ENCODE data around the gene SIDT2. TPM values are rescaled to one million over a fixed set of nuclear protein-coding genes. Genes with fewer than 3 reads are reported as not detected.

SIDT2 gene
- total RNA-seq, 2 donors from 2014 or later, result 42.0 to 88.7 TPM

DNA sequence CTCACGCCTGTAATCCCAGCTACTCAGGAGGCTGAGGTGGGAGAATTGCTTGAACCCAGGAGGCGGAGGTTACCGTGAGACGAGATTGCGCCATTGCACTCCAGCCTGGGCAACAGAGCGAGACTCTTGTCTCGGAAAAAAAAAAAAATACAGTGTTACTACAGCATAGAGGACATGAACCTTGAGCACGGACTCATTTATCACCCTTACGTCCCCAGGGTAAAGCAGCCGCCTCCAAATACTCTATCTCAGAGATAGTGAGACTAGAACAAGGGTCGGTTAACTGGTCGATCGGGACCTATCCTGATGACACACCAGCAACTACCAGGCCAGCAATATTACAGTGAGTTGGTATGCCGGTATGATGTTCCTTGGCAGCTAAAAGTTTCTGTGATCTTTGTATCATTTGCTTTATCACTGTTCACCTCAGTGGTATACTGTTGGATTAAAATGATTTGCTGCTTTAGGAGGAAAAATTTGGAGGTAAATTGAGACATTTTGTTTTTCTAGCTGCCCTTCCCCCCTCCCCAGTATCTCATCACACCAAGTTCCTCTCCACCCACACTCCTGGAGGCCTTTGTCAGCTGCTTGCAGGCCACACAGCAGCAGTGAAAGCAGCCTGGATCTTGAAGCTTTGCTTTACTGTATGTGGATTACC is 7.0 kb upstream of the SIDT2 start:
- ATAC-seq (no peak), DNase-seq (no peak)
- peaks cover 0 to 10% of the 10 kb centered on the region in 2 donors for H3K36me3 ChIP-seq (replicated peaks in 1 of 2; ENCODE audit: insufficient read depth in 1 of 2, low read depth in 2 of 2)
- no peak overlapping the region for H3K27ac ChIP-seq
- peaks cover 10% of the 10 kb centered on the region for H3K4me1 ChIP-seq
- WGBS, 2 donors, result 67 to 72% methylated on average over 14 of the region's 14 CpGs
- TF ChIP-seq POLR2A (IDR thresholded peaks at IDR 0.05), result no peak
- TF ChIP-seq, protein P1, sequence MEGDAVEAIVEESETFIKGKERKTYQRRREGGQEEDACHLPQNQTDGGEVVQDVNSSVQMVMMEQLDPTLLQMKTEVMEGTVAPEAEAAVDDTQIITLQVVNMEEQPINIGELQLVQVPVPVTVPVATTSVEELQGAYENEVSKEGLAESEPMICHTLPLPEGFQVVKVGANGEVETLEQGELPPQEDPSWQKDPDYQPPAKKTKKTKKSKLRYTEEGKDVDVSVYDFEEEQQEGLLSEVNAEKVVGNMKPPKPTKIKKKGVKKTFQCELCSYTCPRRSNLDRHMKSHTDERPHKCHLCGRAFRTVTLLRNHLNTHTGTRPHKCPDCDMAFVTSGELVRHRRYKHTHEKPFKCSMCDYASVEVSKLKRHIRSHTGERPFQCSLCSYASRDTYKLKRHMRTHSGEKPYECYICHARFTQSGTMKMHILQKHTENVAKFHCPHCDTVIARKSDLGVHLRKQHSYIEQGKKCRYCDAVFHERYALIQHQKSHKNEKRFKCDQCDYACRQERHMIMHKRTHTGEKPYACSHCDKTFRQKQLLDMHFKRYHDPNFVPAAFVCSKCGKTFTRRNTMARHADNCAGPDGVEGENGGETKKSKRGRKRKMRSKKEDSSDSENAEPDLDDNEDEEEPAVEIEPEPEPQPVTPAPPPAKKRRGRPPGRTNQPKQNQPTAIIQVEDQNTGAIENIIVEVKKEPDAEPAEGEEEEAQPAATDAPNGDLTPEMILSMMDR (IDR thresholded peaks at IDR 0.05), result no peak
- no peaks in the 10 kb centered on the region for H3K27me3 ChIP-seq
- no peaks in the 10 kb centered on the region for H3K9me3 ChIP-seq
- no peak overlapping the region for H3K4me3 ChIP-seq
- intact Hi-C loops (cut with DNase I), result no loop called here

DNA sequence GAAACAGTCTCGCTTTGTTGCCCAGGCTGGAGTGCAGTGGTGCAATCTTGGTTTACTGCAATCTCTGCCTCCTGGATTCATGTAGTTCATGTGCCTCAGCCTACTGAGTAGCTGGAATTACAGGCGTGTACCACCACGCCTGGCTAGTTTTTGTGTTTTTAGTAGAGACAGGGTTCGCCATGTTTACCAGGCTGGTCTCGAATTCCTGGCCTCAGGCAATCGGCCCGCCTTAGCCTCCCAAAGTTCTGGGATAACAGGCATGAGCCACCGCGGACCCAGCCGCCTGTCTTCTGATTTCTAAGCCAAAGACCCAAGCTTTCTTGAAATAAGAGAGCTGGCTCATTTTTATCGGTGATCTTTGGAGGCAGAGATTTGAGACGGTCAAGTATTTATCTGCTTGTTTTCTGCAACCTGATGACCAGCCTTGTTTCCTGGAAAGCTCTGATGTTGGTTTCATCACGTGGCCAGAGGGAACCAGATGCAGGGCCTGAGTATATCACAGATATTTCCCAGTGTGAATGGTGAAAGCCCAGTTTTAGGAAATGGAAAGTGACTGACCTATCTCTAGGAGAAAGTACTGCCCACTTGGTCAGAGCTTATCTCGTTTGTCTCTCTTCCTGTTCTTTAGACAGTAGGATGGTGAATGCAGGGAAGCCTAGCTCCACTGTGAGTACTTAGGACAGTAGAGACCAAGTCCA is 5.7 kb upstream of the SIDT2 start:
- WGBS, 2 donors, result 71 to 79% methylated on average over 13 to 14 of the region's 14 CpGs

DNA sequence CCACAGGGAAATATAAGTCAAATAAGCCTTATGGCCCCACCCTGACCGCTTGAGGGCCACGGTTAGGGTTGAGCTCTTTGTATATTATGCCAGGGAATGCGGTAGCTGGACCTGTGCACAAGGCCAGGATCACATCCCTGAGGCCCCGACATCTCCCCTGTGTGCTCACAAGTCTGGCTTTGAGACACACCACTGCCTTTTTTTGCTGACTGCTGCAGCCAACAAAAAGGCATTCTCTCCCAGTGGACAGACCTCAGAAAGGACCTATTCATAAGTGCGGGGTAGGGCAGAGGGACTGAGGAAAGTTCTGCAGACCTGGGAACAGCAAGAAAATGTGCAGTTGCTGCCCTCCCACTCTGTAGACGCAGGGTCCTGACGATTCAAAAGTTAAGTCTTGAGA is 3.4 kb upstream of the SIDT2 start:
- no peak overlapping the region for H3K27ac ChIP-seq
- H3K4me1 ChIP-seq, result peaks cover 30% of the 10 kb centered on the region
- H3K27me3 ChIP-seq, result no peaks in the 10 kb centered on the region
- no peaks in the 10 kb centered on the region for H3K9me3 ChIP-seq
- ATAC-seq (no peak), DNase-seq (no peak)
- no peak overlapping the region for H3K4me3 ChIP-seq
- intact Hi-C loops (cut with DNase I), result no loop called here
- TF ChIP-seq POLR2A (IDR thresholded peaks at IDR 0.05), result no peak
- H3K36me3 ChIP-seq (replicated peaks in 1 of 2; ENCODE audit: insufficient read depth in 1 of 2, low read depth in 2 of 2), result peaks cover 0 to 2% of the 10 kb centered on the region in 2 donors
- WGBS, 2 donors, result 58 to 69% methylated on average over 5 to 7 of the region's 7 CpGs

More for the DNA sequence above, 5.7 kb upstream of the SIDT2 start:
- H3K36me3 ChIP-seq (replicated peaks in 1 of 2; ENCODE audit: insufficient read depth in 1 of 2, low read depth in 2 of 2), result peaks cover 0 to 2% of the 10 kb centered on the region in 2 donors
- no peaks in the 10 kb centered on the region for H3K27me3 ChIP-seq
- no peaks in the 10 kb centered on the region for H3K9me3 ChIP-seq
- TF ChIP-seq POLR2A (IDR thresholded peaks at IDR 0.05), result no peak
- TF ChIP-seq, protein P1 (IDR thresholded peaks at IDR 0.05), result no peak
- peaks cover 16% of the 10 kb centered on the region for H3K4me1 ChIP-seq
- H3K4me3 ChIP-seq, result no peak overlapping the region
- ATAC-seq (peak; percentile 36), DNase-seq (no peak)
- H3K27ac ChIP-seq, result peak overlapping the region in 2 of 4 donors; percentile 26 to 29
- intact Hi-C loops (cut with DNase I), result no loop called here

DNA sequence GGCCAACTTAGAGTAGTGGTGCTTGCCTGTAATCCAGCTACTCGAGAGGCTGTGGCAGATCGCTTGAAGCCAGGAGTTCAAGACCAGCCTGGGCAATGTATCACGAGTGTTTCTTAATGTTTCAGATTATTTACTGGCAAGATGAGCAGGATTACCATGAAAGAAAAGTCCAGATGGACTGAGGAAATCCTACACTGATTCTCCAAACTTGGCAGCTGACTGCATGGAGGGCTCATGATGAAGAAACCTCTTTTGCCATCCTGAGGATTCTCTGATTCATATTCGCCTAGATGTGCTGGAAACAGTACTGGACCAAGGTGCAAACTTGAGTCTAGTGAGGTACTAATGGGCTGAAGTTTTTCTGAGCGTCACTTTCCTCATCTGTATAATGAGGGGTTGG is 2.8 kb upstream of the SIDT2 start:
- no peaks in the 10 kb centered on the region for H3K27me3 ChIP-seq
- intact Hi-C loops (cut with DNase I), result no loop called here
- 80 to 83% methylated on average over 5 of the region's 5 CpGs for WGBS, 2 donors
- H3K4me3 ChIP-seq, result no peak overlapping the region
- H3K36me3 ChIP-seq (replicated peaks in 1 of 2; ENCODE audit: insufficient read depth in 1 of 2, low read depth in 2 of 2), result no peaks in the 10 kb centered on the region
- ATAC-seq (no peak), DNase-seq (no peak)
- TF ChIP-seq, protein P1 (IDR thresholded peaks at IDR 0.05), result no peak
- no peak for TF ChIP-seq POLR2A (IDR thresholded peaks at IDR 0.05)
- H3K27ac ChIP-seq, result no peak overlapping the region
- H3K9me3 ChIP-seq, result no peaks in the 10 kb centered on the region
- H3K4me1 ChIP-seq, result peaks cover 36% of the 10 kb centered on the region

DNA sequence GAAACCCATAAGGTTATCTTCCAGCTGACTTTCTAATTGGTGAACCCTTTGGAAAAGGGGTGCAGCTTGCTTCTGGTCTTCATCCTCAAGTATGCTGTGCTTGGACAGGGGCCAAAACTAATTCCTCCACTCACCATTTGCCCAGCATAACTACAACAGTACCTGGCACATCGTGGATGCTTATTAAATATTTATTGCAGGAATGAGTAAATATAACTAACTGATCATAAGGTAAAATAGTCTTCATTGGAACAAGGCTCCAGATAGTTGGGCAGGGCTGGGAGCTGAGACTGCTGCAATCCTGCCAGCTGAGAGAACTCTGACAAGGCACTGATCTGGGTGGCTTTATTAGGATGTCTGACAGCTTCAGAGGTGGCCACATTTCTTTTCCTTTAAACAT is 2.4 kb upstream of the SIDT2 start:
- no peak for DNase-seq

More for the DNA sequence above, 2.4 kb upstream of the SIDT2 start:
- no peaks in the 10 kb centered on the region for H3K9me3 ChIP-seq
- TF ChIP-seq, protein P1 (IDR thresholded peaks at IDR 0.05), result no peak
- TF ChIP-seq POLR2A (IDR thresholded peaks at IDR 0.05), result no peak
- H3K4me1 ChIP-seq, result peaks cover 40% of the 10 kb centered on the region
- H3K4me3 ChIP-seq, result no peak overlapping the region
- no peak for ATAC-seq
- WGBS, 2 donors, result 23 to 26% methylated on average over 1 of the region's 1 CpG
- intact Hi-C loops (cut with DNase I), result no loop called here
- no peak overlapping the region for H3K27ac ChIP-seq
- H3K27me3 ChIP-seq, result no peaks in the 10 kb centered on the region
- H3K36me3 ChIP-seq (replicated peaks in 1 of 2; ENCODE audit: insufficient read depth in 1 of 2, low read depth in 2 of 2), result no peaks in the 10 kb centered on the region

Data from body of pancreas (tissue), 4 donors.